BJ (cell line): ENCODE measurements around the gene TLCD3B. TPM values are rescaled to one million over a fixed set of nuclear protein-coding genes. Genes with fewer than 3 reads are reported as not detected.

Source experiments
- CTCF ChIA-PET: fragments of 350-600 bp; formaldehyde crosslinking; extraction: SDS; loops from one replicate; lab custom pipeline; 2021; ENCODE audit warnings: antibody characterized with exemption, inconsistent platforms; lab: Yijun Ruan, JAX
- POLR2A ChIA-PET: fragments of 300-600 bp; sonication (Branson Sonifier 250); formaldehyde crosslinking; extraction: SDS; loops from one replicate; lab custom pipeline; 2021; ENCODE audit warnings: antibody characterized with exemption; lab: Charles Lee
- DNase-seq: peaks from one replicate; pipeline ENCODE4 v3.0.0-alpha.2; 2011; ENCODE audit warnings: low read depth
- H3K27me3 ChIP-seq: 2 replicates; pipeline ENCODE4 v1.6.0; 2011; ENCODE audit warnings: low read length; ENCODE audit not compliant: control insufficient read depth, insufficient read depth
- H3K36me3 ChIP-seq: 2 replicates; pipeline ENCODE4 v1.5.1; 2011; ENCODE audit warnings: low read length; ENCODE audit not compliant: control insufficient read depth, insufficient read depth
- H3K4me3 ChIP-seq: 2 replicates; pipeline ENCODE4 v1.5.1; 2011; ENCODE audit warnings: low read depth, mild to moderate bottlenecking, control low read depth, low read length
- CTCF ChIP-seq: IDR thresholded peaks from 2 replicates; pipeline ENCODE4 v1.5.1; 2011; ENCODE audit warnings: low read depth, mild to moderate bottlenecking, control low read depth, inconsistent platforms, low read length, moderate library complexity; ENCODE audit not compliant: insufficient read depth
- polyA plus RNA-seq: library from polyadenylated mRNA; depleted of rRNA; stranded (reverse); fragments of >200 nt; gene quantifications from 2 replicates; pipeline ENCODE4 v1.2.3, GENCODE V29; 2011

Gene TLCD3B
- polyA plus RNA-seq, 1 experiment = 0.13 TPM

DNA sequence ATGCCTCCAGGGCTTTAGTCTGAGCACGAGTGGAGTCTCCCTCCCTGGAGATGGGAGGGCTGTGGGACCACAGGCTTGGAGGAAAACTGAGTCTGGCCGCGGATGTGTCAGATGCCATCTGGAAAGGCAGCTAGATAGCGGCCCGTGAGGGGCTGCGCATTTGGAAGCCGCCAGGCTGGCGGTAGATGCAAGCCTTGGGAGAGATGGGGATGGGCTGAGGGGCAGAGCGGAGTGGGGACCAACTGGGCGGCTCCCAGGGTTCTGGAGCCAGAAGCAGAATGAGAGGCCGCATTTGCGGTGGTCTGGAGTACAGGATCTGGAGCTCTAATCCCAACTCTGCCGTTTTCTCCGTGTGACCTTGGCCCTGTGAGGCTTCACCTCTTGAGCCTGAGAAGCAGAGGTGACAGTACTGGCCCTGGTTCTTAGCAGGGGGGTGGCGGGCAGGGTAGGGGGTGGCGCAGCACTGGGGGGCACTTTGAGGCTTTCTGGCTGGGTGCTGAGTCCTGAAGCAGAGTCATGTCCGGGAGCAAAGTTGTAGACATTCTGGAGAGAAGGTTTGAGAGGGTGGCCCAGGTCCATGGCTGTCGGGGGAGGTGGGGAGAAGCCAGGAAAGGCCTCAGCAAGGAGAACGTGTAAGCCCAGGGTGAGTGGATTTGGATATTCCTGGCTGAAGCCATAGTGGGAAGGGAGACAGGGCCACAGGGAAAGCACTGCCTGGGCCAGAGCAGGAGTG, 28.3 kb downstream of the TLCD3B start:
- CTCF ChIA-PET = interaction anchor here (1.3 kb wide), 1 partner anchor 154 kb away, joined by 8 read pairs; no protein-coding TSS in a partner anchor
- peaks cover 13% of the 10 kb centered on the region for H3K36me3 ChIP-seq
- TF ChIP-seq CTCF = no peak
- DNase-seq = no peak
- no peak overlapping the region for H3K4me3 ChIP-seq
- POLR2A ChIA-PET = no interaction called here
- H3K27me3 ChIP-seq = no peaks in the 10 kb centered on the region

- H3K36me3 ChIP-seq = peaks cover 12% of the 10 kb centered on the region
- no peak overlapping the region for H3K4me3 ChIP-seq
- no peak for DNase-seq
- H3K27me3 ChIP-seq = no peaks in the 10 kb centered on the region
- 0 out of 2 replicates have a peak, but pooled peaks have one; percentile 6 for TF ChIP-seq CTCF
- POLR2A ChIA-PET = no interaction called here
- CTCF ChIA-PET = interaction anchor here (0.8 to 1.6 kb wide), 2 partner anchors 11 to 30 kb away, joined by 3 to 4 read pairs; partner anchors contain the start of gene TLCD3B
Observed at GRCh38 chr16:30000735-30001631, 30.1 kb downstream of the TLCD3B start.

DNA sequence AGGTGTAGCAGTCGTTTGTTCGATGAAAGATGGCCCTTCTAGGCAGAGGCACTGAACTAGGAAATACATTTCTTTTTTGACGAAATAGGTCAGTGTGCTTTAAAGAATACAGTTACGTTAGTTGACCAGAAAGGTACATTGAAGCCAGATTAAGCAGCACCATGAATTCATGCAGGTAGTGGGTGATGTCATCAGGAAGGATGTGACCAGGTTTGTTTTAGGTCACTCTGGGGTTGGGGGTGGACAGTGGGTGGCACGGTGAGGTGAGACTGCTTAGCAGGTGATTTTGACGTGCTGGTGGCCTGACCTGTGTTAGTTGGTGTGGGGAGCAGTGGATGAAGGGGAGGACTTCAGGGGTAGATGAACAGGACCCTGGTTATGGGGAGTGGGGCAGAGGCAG, 31.5 kb downstream of the TLCD3B start:
- POLR2A ChIA-PET = no interaction called here

DNA sequence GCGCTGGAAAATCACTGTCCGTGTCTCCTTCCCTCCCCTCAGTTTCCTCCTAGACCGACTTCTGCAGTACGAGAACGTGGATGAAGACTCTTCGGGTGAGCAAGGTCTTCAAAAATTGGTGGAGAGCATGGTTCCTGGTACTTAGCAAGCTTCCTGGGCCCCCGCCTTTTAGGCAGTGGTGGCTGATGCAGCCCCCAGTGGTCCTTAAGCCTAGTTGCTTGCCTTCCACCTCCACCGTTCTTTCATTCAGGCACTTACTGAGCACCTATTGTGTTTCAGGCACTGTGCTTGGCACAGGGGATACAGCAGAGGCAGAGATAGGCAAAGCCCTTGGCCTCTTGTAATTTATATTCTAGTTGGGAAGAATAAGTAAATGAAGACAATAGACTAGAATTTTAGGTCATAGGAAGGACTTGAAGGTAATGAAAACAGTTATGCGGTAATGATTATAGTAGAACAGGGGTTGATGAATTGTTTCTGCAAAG, 34.3 kb downstream of the TLCD3B start:
- Histone ChIP-seq H3K36me3 (peaks cover 17% of the 10 kb centered on the region), H3K4me3 (peak overlapping the region; percentile 90), H3K27me3 (no peaks in the 10 kb centered on the region)
- no peak for TF ChIP-seq CTCF
- ChIA-PET POLR2A (no interaction called here), CTCF (interaction anchor here (0.6 to 1.4 kb wide), 5 partner anchors 8 to 296 kb away, joined by 3 to 8 read pairs (median 3); partner anchors contain the start of gene PAGR1)
- DNase-seq = no peak

More for the DNA sequence above, 31.5 kb downstream of the TLCD3B start:
- CTCF ChIA-PET = interaction anchor here (0.8 kb wide), 1 partner anchor 12 kb away, joined by 3 read pairs; no protein-coding TSS in a partner anchor
- H3K27me3 ChIP-seq = no peaks in the 10 kb centered on the region
- H3K36me3 ChIP-seq = peaks cover 11% of the 10 kb centered on the region
- no peak for DNase-seq
- H3K4me3 ChIP-seq = no peak overlapping the region
- TF ChIP-seq CTCF = no peak
